Subcutaneous abdominal adipose tissue (tissue), 5 donors: Measurements from ENCODE around the gene TRIM71.

Experiments
- H3K27ac ChIP-seq: one replicate; pipeline ENCODE4 v1.7.0; 2013; ENCODE audit warnings: low read depth, mild to moderate bottlenecking, inconsistent platforms, low read length, moderate library complexity
- H3K27me3 ChIP-seq, 5 donors: one replicate each; pipeline ENCODE4 v1.7.0; 2013; ENCODE audit warnings: low read length in 5 of 5, inconsistent platforms in 1 of 5; ENCODE audit not compliant: control insufficient read depth in 5 of 5, insufficient read depth in 4 of 5
- H3K36me3 ChIP-seq, 5 donors: one replicate each; pipeline ENCODE4 v1.7.0; 2013; ENCODE audit warnings: low read length in 5 of 5; ENCODE audit not compliant: control insufficient read depth in 5 of 5, insufficient read depth in 5 of 5
- H3K4me1 ChIP-seq, 5 donors: one replicate each; pipeline ENCODE4 v1.7.0; 2013; ENCODE audit warnings: low read length in 5 of 5, mild to moderate bottlenecking in 3 of 5, moderate library complexity in 1 of 5; ENCODE audit not compliant: control insufficient read depth in 5 of 5, insufficient read depth in 5 of 5
- H3K4me3 ChIP-seq, 5 donors: one replicate each; pipeline ENCODE4 v1.7.0; 2013; ENCODE audit warnings: low read length in 5 of 5, low read depth in 1 of 5
- H3K9ac ChIP-seq, 5 donors: one replicate each; pipeline ENCODE4 v1.7.0; 2013; ENCODE audit warnings: low read length in 5 of 5, mild to moderate bottlenecking in 4 of 5, moderate library complexity in 3 of 5
- H3K9me3 ChIP-seq, 5 donors: one replicate each; pipeline ENCODE4 v1.7.0; 2013; ENCODE audit warnings: low read length in 5 of 5; ENCODE audit not compliant: control insufficient read depth in 5 of 5
- donor health status: healthy.
- donor health status: healthy.
- donor health status: healthy.
- donor health status: healthy.
- donor health status: healthy.

Gene TRIM71

DNA sequence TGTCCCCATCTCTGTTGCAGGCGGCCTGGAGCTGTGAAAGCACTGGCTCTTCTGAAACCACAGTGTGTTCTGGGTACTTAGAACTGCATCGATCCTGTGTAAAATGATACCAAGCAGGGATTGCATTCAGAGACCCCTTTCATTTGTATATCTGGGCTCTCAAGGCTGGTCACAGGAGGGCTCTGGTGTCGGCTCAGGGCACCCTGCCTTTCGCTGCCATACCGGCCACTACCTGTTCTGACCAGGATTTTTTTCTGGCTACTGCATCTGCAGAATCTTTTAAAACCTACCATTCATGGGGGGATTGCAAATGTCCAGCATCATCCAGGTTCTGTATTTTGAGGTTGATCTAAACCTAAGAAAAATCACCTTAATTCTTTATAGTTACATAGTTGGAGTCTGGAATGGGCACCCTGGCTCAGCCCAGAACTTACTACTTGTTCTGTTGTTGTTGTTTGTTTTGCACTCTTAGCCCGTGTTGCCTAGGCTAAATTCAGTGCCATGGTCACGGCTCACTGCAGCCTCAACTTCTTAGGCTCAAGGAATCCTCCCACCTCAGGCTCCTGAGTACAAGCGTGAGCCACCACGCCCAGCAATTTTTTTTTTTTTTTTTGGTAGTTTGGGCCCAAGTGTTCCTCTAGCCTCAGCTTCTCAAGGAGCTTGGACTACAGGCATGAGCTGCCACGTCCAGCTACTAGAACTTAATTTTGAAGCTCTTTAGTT, 52.7 kb downstream of the TRIM71 start:
- H3K4me3 ChIP-seq: no peak overlapping the region
- H3K27ac ChIP-seq: no peak overlapping the region
- H3K4me1 ChIP-seq: peaks cover 0 to 7% (median 7%) of the 10 kb centered on the region in 5 donors
- no peaks in the 10 kb centered on the region for H3K27me3 ChIP-seq
- H3K9ac ChIP-seq: no peak overlapping the region
- H3K36me3 ChIP-seq: no peaks in the 10 kb centered on the region
- H3K9me3 ChIP-seq: no peaks in the 10 kb centered on the region

DNA sequence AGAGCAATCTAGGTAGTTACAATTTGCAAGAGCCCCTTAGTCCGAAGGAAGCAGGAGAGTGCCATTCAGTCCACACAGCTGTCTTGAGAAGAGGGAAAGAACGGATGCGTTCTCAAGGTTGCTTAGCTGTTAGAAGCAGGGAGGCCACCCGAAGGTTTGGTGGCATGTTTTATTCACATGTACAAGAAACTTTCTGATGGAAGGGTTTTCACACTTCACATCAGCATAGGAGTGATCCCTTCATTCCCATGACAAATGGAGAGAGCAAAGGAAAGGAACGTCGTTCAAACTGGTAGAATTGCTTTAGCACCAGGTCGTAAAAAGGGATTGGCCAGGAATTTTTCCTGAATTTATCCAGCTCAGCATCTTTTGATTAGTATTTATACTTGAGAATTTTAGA, 53.5 kb downstream of the TRIM71 start:
- Histone ChIP-seq H3K36me3 (no peaks in the 10 kb centered on the region), H3K27me3 (no peaks in the 10 kb centered on the region), H3K9ac (no peak overlapping the region), H3K9me3 (no peaks in the 10 kb centered on the region), H3K4me3 (no peak overlapping the region), H3K4me1 (peaks cover 0 to 7% (median 7%) of the 10 kb centered on the region in 5 donors), H3K27ac (no peak overlapping the region)

DNA sequence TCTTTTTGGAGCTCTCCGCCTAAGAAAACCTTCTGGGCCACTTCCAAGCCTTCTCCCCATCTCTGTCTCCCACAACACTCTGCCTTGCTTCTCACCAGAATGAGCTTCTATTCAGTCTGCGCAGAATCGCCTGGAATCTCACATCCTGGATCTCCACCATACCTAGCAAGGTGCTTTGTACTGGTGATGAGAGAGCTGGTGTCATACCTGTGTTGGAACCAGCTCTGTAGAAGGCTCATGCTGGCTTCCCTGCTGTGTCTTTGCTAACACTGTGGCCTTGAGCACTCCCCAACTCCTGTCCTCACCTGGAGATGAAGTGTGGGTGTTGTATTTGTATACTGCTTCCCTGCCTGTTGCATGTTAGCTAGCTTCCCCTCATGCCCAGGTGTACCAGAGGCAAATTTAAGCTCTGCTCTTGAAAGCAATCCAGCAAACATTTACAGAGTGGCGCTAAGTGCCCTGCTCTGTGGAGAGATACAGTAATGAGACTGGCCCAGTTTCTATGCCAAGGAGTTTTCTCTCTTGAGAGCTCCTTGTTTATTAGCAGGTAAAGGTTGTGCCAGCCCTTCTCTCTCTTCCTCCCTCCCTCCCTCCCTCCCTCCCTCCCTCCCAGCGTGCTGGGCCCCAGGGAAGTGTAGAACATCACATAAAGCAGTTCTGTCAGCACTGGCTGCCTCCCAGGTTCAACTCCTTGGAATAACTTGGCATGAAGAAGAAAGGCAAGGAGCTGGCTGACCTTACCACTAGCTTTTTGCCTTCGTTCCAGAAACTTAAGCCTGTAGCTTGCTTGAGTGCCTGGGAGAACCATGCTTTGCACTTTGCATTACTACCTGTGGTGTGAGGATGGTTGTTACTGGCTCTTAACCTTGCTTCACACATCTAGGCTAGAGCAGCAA, 54.9 kb downstream of the TRIM71 start:
- H3K27me3 ChIP-seq: no peaks in the 10 kb centered on the region
- peaks cover 0 to 7% (median 7%) of the 10 kb centered on the region in 5 donors for H3K4me1 ChIP-seq
- H3K9ac ChIP-seq: no peak overlapping the region
- no peaks in the 10 kb centered on the region for H3K9me3 ChIP-seq
- no peak overlapping the region for H3K27ac ChIP-seq
- no peaks in the 10 kb centered on the region for H3K36me3 ChIP-seq
- no peak overlapping the region for H3K4me3 ChIP-seq

DNA sequence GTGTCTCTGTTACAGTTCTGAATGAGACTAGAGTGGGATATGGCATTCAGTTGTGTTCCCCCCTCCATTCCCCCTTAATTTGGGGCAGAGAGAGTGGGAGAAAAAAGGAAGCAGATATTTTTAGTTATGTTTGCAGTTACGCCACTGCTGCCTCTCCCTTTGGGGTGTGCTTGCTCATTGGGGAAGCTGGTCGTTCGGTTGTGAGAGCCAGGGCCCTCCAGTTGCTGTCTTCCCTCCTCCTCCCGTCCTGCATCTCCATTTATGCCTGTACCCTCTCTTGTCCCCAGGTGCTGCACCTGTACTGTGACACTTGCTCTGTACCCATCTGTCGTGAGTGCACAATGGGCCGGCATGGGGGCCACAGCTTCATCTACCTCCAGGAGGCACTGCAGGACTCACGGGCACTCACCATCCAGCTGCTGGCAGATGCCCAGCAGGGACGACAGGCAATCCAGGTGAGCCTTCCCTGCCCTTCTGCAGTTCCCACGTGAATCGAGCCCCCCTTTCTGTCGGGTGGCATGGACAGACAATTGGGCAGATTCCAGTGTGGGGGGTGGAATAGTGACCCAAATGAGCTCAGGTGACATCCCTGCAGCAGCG, 55.8 kb downstream of the TRIM71 start:
- H3K9me3 ChIP-seq: no peaks in the 10 kb centered on the region
- H3K9ac ChIP-seq: no peak overlapping the region
- H3K4me1 ChIP-seq: peaks cover 0 to 7% (median 7%) of the 10 kb centered on the region in 5 donors
- no peak overlapping the region for H3K4me3 ChIP-seq
- no peaks in the 10 kb centered on the region for H3K36me3 ChIP-seq
- H3K27ac ChIP-seq: no peak overlapping the region
- H3K27me3 ChIP-seq: no peaks in the 10 kb centered on the region

DNA sequence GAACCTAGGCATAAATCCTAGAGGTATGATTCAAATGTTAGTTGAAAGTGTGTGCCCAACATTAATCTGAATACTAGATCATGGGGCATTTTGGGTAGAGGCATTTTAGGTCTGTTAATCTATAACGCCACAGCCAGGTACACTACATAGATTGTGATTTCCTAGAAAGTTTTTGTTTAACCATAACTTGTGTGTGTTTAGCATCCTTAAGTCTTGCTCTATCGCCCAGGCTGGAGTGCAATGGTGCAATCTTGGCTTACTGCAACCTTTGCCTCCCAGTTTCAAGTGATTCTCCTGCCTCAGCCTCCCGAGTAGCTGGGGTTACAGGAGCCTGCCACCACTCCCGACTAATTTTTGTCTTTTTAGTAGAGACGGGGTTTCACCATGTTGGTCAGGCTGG, 59.1 kb downstream of the TRIM71 start:
- no peaks in the 10 kb centered on the region for H3K9me3 ChIP-seq
- H3K36me3 ChIP-seq: no peaks in the 10 kb centered on the region
- H3K27me3 ChIP-seq: no peaks in the 10 kb centered on the region
- H3K4me1 ChIP-seq: peaks cover 0 to 7% (median 7%) of the 10 kb centered on the region in 5 donors
- no peak overlapping the region for H3K27ac ChIP-seq
- H3K4me3 ChIP-seq: no peak overlapping the region
- no peak overlapping the region for H3K9ac ChIP-seq

DNA sequence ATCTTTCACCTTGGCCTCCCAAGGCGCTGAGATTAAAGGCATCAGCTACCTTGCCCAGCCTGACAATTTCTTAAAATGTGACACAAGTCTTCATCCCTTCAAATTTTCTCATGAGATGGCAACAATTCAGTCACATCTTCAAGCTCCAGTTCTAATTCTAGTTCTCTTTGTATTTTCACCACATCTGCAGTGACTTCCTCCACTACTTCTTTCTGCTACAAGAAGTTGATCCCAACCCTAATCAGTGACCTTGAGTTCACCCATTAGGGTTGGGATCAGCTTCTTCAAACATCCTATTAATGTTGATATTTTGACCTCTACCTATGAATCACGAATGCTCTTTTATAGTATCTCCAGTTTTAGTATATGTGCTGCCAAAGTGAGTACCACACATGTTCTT, 59.8 kb downstream of the TRIM71 start:
- Histone ChIP-seq H3K36me3 (no peaks in the 10 kb centered on the region), H3K9ac (no peak overlapping the region), H3K27me3 (no peaks in the 10 kb centered on the region), H3K4me3 (no peak overlapping the region), H3K4me1 (peaks cover 0 to 7% (median 7%) of the 10 kb centered on the region in 5 donors), H3K9me3 (no peaks in the 10 kb centered on the region), H3K27ac (no peak overlapping the region)

DNA sequence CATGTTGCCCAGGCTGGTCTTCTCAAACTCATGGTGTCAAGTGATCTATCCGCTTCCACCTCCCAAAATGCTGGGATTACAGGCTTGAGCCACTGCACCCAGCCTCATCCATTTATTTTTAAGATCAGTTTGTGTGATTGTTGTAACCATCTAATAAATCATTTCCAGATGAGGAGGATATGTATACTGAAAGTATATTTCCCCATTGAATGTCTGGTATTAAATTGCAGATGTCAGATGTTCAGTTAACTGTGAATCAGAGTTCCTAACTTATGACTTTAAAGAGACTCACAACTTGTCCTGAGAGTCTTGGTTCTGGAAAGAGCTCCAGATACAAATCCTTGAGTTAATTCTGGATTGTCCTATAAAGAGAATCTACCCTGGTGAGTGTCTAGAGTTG, 62.4 kb downstream of the TRIM71 start:
- no peaks in the 10 kb centered on the region for H3K9me3 ChIP-seq
- H3K27ac ChIP-seq: no peak overlapping the region
- H3K9ac ChIP-seq: no peak overlapping the region
- no peaks in the 10 kb centered on the region for H3K27me3 ChIP-seq
- no peak overlapping the region for H3K4me3 ChIP-seq
- H3K4me1 ChIP-seq: no peaks in the 10 kb centered on the region
- no peaks in the 10 kb centered on the region for H3K36me3 ChIP-seq

DNA sequence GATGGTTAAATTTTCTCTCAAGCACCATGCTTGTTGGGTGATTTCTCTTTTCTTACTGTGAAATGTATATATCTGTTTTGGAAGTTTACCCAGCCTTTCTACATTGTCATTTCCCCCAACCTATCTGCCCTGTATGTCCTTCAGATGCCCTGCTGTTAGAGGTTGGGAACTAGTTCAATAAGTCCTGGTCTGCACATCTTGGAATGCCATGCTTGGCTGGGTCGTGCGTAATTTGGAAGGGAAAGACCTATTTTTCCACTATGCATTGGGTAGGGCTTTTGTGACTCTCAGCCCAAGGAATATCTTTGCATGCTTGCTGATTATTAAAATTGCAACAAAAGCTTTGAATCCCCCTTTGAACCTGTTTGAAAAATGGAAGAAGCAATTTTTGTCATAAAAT, 63.8 kb downstream of the TRIM71 start:
- no peaks in the 10 kb centered on the region for H3K9me3 ChIP-seq
- H3K36me3 ChIP-seq: no peaks in the 10 kb centered on the region
- no peak overlapping the region for H3K4me3 ChIP-seq
- peaks cover 0 to 2% (median 0%) of the 10 kb centered on the region in 5 donors for H3K4me1 ChIP-seq
- no peak overlapping the region for H3K27ac ChIP-seq
- no peaks in the 10 kb centered on the region for H3K27me3 ChIP-seq
- no peak overlapping the region for H3K9ac ChIP-seq

DNA sequence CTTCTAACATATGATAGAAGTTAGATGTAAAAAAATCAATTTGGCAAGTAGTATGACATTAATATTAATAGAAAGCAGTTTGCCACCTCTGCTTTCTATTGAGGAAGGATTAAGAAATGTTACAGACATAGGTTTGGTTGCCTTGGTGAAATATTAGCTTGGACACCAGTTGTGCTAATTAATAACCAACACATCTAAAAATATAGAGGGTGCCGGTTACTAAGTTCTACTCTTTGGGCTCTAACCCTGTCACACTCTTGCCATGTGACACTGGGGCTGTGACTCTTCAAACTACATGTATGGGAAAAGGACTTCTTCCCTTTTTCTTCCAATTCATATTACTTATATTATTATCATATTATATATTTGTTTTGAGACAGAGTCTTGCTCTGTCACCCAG, 64.4 kb downstream of the TRIM71 start:
- H3K9ac ChIP-seq: no peak overlapping the region
- no peak overlapping the region for H3K4me3 ChIP-seq
- no peaks in the 10 kb centered on the region for H3K9me3 ChIP-seq
- no peak overlapping the region for H3K27ac ChIP-seq
- H3K4me1 ChIP-seq: peaks cover 0 to 2% (median 0%) of the 10 kb centered on the region in 5 donors
- no peaks in the 10 kb centered on the region for H3K27me3 ChIP-seq
- no peaks in the 10 kb centered on the region for H3K36me3 ChIP-seq

DNA sequence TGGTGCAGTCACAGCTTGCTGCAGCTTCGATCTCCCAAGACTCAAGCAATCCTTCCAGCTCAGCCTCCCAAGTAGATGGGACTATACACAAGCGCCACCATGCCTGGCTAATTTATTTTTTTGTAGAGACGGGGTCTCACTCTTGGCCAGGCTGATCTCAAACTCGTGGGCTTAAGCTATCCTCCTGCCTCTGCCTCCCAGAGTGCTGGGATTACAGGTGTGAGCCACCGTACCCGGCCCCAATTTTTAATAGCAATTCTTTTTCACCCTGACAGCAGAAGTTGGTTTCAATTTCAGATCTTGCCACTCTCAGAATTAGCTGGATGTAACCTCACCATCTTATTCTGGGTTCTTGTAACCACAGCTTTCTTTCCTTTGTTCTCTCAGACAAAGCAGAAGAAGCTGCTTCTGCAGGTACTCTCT, 64.8 kb downstream of the TRIM71 start:
- H3K27ac ChIP-seq: no peak overlapping the region
- H3K4me1 ChIP-seq: peaks cover 0 to 2% (median 0%) of the 10 kb centered on the region in 5 donors
- no peak overlapping the region for H3K4me3 ChIP-seq
- H3K9me3 ChIP-seq: no peaks in the 10 kb centered on the region
- no peaks in the 10 kb centered on the region for H3K36me3 ChIP-seq
- no peak overlapping the region for H3K9ac ChIP-seq
- H3K27me3 ChIP-seq: no peaks in the 10 kb centered on the region
